Keratinocyte (primary cell): ENCODE results near the gene FOXJ3. TPM values are rescaled to one million over a fixed set of nuclear protein-coding genes. Genes with fewer than 3 reads are reported as not detected.

Experiments
- DNase-seq: peaks from one replicate; pipeline ENCODE4 v3.0.0-alpha.2; 2011; ENCODE audit warnings: low read depth, missing footprints, low spot score
- FAIRE-seq: peaks from 2 replicates; lab custom pipeline; 2011; peaks lifted over from hg19 to GRCh38; lab: Jason Lieb, UNC
- H2AFZ ChIP-seq: 2 replicates; pipeline ENCODE4 v1.6.0; 2012; ENCODE audit warnings: low read length, control low read depth, inconsistent platforms; ENCODE audit not compliant: control insufficient read depth
- H3K27ac ChIP-seq: 2 replicates; pipeline ENCODE4 v1.5.1; 2011; ENCODE audit warnings: low read length; ENCODE audit not compliant: control insufficient read depth, insufficient read depth
- H3K27me3 ChIP-seq: 3 replicates; pipeline ENCODE4 v1.6.0; 2011; ENCODE audit warnings: low read length; ENCODE audit not compliant: control insufficient read depth, insufficient read depth; ENCODE audit errors: extremely low read depth
- H3K36me3 ChIP-seq, 2 experiments: 2 replicates in 1 of 2; 3 replicates in 1 of 2; pipeline ENCODE4 v1.5.1; 2011; ENCODE audit warnings: low read length in 2 of 2, mild to moderate bottlenecking in 1 of 2; ENCODE audit not compliant: control insufficient read depth in 2 of 2, insufficient read depth in 2 of 2; ENCODE audit errors: extremely low read depth in 1 of 2
- H3K4me1 ChIP-seq: 3 replicates; pipeline ENCODE4 v1.5.1; 2011; ENCODE audit warnings: low read length; ENCODE audit not compliant: control insufficient read depth, insufficient read depth; ENCODE audit errors: extremely low read depth
- H3K4me2 ChIP-seq: 3 replicates; pipeline ENCODE4 v1.6.0; 2011; ENCODE audit warnings: low read depth, low read length; ENCODE audit not compliant: control insufficient read depth, insufficient read depth; ENCODE audit errors: extremely low read depth
- H3K4me3 ChIP-seq, 3 experiments: fragments of 200-600 bp in 1 of 3; sonication (generic) in 1 of 3; 2 replicates in 2 of 3; 3 replicates in 1 of 3; pipeline ENCODE4 v1.5.1; 2011 to 2016; ENCODE audit warnings: low read length in 3 of 3, mild to moderate bottlenecking in 3 of 3, control low read depth in 2 of 3, inconsistent platforms in 1 of 3, low read depth in 1 of 3, mixed read lengths in 1 of 3, mixed run types in 1 of 3, moderate library complexity in 1 of 3; ENCODE audit not compliant: control insufficient read depth in 2 of 3, insufficient read depth in 2 of 3; ENCODE audit errors: extremely low read depth in 1 of 3
- H3K79me2 ChIP-seq: 2 replicates; pipeline ENCODE4 v1.6.0; 2012; ENCODE audit warnings: low read length; ENCODE audit not compliant: control insufficient read depth, insufficient read depth
- H3K9ac ChIP-seq: 3 replicates; pipeline ENCODE4 v1.6.0; 2011; ENCODE audit warnings: low read length; ENCODE audit not compliant: control insufficient read depth, insufficient read depth; ENCODE audit errors: extremely low read depth
- H3K9me1 ChIP-seq: 3 replicates; pipeline ENCODE4 v1.6.0; 2011; ENCODE audit warnings: low read length; ENCODE audit not compliant: control insufficient read depth, insufficient read depth; ENCODE audit errors: extremely low read depth
- H3K9me3 ChIP-seq: 2 replicates; pipeline ENCODE4 v1.5.1; 2012; ENCODE audit warnings: low read depth, low read length; ENCODE audit not compliant: control insufficient read depth
- H4K20me1 ChIP-seq: 3 replicates; pipeline ENCODE4 v1.6.0; 2011; ENCODE audit warnings: low read length; ENCODE audit not compliant: control insufficient read depth, insufficient read depth; ENCODE audit errors: extremely low read depth
- EZH2 ChIP-seq: IDR thresholded peaks from one replicate; pipeline ENCODE4 v1.6.1; 2012; ENCODE audit warnings: inconsistent platforms, mild to moderate bottlenecking, low read length, moderate library complexity
- dilution Hi-C: fragments of 300-500 bp; cut with MboI; formaldehyde crosslinking; loops from one replicate; pipeline ENCODE4 v1.7.0; 2020; ENCODE audit warnings: low sequenced_read_pairs; ENCODE audit not compliant: extremely low pct_ligation_motif_present
- polyA plus RNA-seq, 5 experiments: library from polyadenylated mRNA; depleted of rRNA in 3 of 5; stranded (reverse) in 3 of 5; stranded (forward) in 1 of 5; unstranded in 1 of 5; fragments of >200 nt; gene quantifications; 1 replicate in 1 of 5; 2 replicates in 3 of 5; 3 replicates in 1 of 5; pipeline versions ENCODE4 v1.2.1 to v1.2.3, GENCODE V29; 2011 to 2012; ENCODE audit warnings: missing spikeins in 2 of 5, low read depth in 1 of 5, low replicate concordance in 1 of 5
- TF ChIP-seq, protein P1 (sequence below), 3 experiments: IDR thresholded peaks in 1 of 3; conservative IDR thresholded peaks in 1 of 3; optimal IDR thresholded peaks in 1 of 3; 2 replicates in 2 of 3; 3 replicates in 1 of 3; pipeline versions ENCODE3 to v1.5.1; 2011; ENCODE audit warnings: low read length in 3 of 3, mild to moderate bottlenecking in 3 of 3, moderate library complexity in 2 of 3, control low read depth in 1 of 3, inconsistent platforms in 1 of 3; ENCODE audit not compliant: insufficient read depth in 2 of 3; ENCODE audit errors: extremely low read depth in 1 of 3

The FOXJ3 gene
- polyA plus RNA-seq, 1 donor (not counting 4 experiments of a cell fraction or from before 2014, with no cell fraction given), result 40.2 TPM

DNA sequence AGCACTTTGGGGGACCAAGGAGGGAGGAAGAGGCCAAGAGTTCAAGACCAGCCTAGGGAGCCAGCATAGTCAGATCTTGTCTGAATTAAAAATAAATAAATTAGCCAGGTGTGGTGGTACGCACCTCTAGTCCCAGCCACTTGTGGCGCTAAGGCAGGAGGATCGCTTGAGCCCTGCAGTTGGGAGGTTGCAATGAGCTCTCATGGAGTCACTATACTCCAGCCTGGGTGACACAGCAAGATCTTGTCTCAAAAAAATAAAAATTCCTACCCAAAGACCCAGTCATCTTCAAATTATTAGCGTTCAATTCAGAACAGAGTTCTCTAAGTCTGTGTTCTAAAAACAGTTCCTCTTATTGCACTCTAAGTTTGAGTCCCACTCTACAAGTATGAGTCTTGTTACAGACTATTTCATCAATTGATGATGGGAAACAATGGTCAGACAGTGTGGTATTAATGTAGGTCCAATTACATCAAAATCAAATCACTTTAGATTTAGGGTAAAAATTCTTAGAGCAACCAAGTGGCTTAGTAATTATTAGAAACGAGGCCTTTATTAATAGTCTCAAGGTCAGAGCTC lies 6.9 kb downstream of the FOXJ3 start:
- Histone ChIP-seq H3K9me1 (no peaks in the 10 kb centered on the region), H3K9ac (no peak overlapping the region), H3K4me3 (no peak overlapping the region), H3K27me3 (no peaks in the 10 kb centered on the region), H3K79me2 (peaks cover 96% of the 10 kb centered on the region), H3K36me3 (no peaks in the 10 kb centered on the region), H3K9me3 (no peaks in the 10 kb centered on the region), H3K4me1 (peaks cover 8% of the 10 kb centered on the region), H3K27ac (no peak overlapping the region), H4K20me1 (peaks cover 12% of the 10 kb centered on the region), H2AFZ (no peak overlapping the region), H3K4me2 (no peak overlapping the region)
- TF ChIP-seq, protein P1, sequence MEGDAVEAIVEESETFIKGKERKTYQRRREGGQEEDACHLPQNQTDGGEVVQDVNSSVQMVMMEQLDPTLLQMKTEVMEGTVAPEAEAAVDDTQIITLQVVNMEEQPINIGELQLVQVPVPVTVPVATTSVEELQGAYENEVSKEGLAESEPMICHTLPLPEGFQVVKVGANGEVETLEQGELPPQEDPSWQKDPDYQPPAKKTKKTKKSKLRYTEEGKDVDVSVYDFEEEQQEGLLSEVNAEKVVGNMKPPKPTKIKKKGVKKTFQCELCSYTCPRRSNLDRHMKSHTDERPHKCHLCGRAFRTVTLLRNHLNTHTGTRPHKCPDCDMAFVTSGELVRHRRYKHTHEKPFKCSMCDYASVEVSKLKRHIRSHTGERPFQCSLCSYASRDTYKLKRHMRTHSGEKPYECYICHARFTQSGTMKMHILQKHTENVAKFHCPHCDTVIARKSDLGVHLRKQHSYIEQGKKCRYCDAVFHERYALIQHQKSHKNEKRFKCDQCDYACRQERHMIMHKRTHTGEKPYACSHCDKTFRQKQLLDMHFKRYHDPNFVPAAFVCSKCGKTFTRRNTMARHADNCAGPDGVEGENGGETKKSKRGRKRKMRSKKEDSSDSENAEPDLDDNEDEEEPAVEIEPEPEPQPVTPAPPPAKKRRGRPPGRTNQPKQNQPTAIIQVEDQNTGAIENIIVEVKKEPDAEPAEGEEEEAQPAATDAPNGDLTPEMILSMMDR (optimal IDR thresholded peaks at IDR 0.05 in 1 of 3, IDR thresholded peaks at IDR 0.05 in 1 of 3, conservative IDR thresholded peaks at IDR 0.05 in 1 of 3; ENCODE audit: extremely low read depth in 1 of 3, insufficient read depth in 2 of 3, low read length in 3 of 3), result no peak
- TF ChIP-seq EZH2, result no peak
- FAIRE-seq (no peak), DNase-seq (no peak)
- dilution Hi-C loops, result no loop called here

DNA sequence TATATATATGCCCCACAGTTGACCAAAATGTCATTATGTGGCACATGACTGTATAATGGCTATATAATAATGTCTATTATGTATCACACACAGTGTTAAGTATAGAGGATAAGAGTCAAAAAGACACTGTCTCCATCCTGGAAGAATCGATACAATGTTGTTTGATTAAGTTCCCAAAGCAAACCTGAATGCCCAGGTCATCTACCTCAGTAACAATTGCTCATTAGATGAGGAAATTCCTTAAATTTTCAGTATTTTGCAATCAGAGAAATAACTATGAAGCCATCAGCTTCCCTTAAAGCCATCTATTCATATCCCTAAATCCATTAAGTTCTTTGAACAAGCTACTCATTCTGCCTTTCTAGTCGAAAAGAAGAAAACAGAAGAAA lies 10.0 kb downstream of the FOXJ3 start:
- H3K9ac ChIP-seq, result no peak overlapping the region
- H3K79me2 ChIP-seq, result peaks cover 95% of the 10 kb centered on the region
- TF ChIP-seq EZH2, result no peak
- TF ChIP-seq, protein P1 (optimal IDR thresholded peaks at IDR 0.05 in 1 of 3, IDR thresholded peaks at IDR 0.05 in 1 of 3, conservative IDR thresholded peaks at IDR 0.05 in 1 of 3; ENCODE audit: extremely low read depth in 1 of 3, insufficient read depth in 2 of 3, low read length in 3 of 3), result no peak
- H3K36me3 ChIP-seq, result no peaks in the 10 kb centered on the region
- H2AFZ ChIP-seq, result no peak overlapping the region
- no peak for DNase-seq
- H3K27me3 ChIP-seq, result no peaks in the 10 kb centered on the region
- no peaks in the 10 kb centered on the region for H3K9me3 ChIP-seq
- H3K4me2 ChIP-seq, result no peak overlapping the region
- FAIRE-seq, result no peak
- peaks cover 16% of the 10 kb centered on the region for H4K20me1 ChIP-seq
- H3K27ac ChIP-seq, result no peak overlapping the region
- H3K4me3 ChIP-seq, result no peak overlapping the region
- dilution Hi-C loops, result no loop called here
- H3K4me1 ChIP-seq, result peaks cover 9% of the 10 kb centered on the region
- H3K9me1 ChIP-seq, result no peaks in the 10 kb centered on the region
